Measurements from ENCODE around the gene UGT1A1. TPM values are rescaled to one million over a fixed set of nuclear protein-coding genes. Genes with fewer than 3 reads are reported as not detected.

The UGT1A1 gene
- total and polyA plus RNA-seq, 2 experiments from 2014 or later, result not detected

GRCh38 chr2:233807966-233808935 is 48.2 kb downstream of the UGT1A1 start:
- H3F3A ChIP-seq (ENCODE audit: insufficient read depth), result no peaks in the 10 kb centered on the region
- H2AFZ ChIP-seq, result no peak overlapping the region
- H4K20me1 ChIP-seq (ENCODE audit: insufficient read depth), result no peaks in the 10 kb centered on the region
- WGBS, 2 experiments (ENCODE audit: low coverage in 1 of 2, low lambda C conversion rate in 2 of 2, missing lambda C conversion rate in 2 of 2), result 43 to 53% methylated on average over 10 of the region's 10 CpGs
- H3K9me2 ChIP-seq (ENCODE audit: insufficient read depth), result no peaks in the 10 kb centered on the region
- no peak overlapping the region for H3K9ac ChIP-seq
- no peaks in the 10 kb centered on the region for H3K9me3 ChIP-seq (ENCODE audit: low read depth)
- in situ Hi-C loops (cut with MboI), result no loop called here
- peaks cover 24% of the 10 kb centered on the region for H3K27me3 ChIP-seq (replicated peaks; ENCODE audit: insufficient read depth)
- H3K4me3 ChIP-seq, result no peak overlapping the region
- no peaks in the 10 kb centered on the region for H3K36me3 ChIP-seq (ENCODE audit: low read depth)
- H3K27ac ChIP-seq, result no peak overlapping the region
- no peak for DNase-seq
- H3K4me2 ChIP-seq (ENCODE audit: unreplicated experiment), result no peak overlapping the region
- TF ChIP-seq EZH2 (IDR thresholded peaks at IDR 0.05; ENCODE audit: insufficient read depth, poor library complexity, severe bottlenecking) (no peak), EZH2phosphoT487 (IDR thresholded peaks at IDR 0.05; ENCODE audit: insufficient read depth, low read depth) (no peak)
- no peaks in the 10 kb centered on the region for H3K4me1 ChIP-seq (ENCODE audit: insufficient read depth)
- H3K79me2 ChIP-seq (ENCODE audit: insufficient read depth), result no peaks in the 10 kb centered on the region

- H3K27me3 ChIP-seq (replicated peaks; ENCODE audit: insufficient read depth), result peaks cover 19% of the 10 kb centered on the region
- H4K20me1 ChIP-seq (ENCODE audit: insufficient read depth), result no peaks in the 10 kb centered on the region
- H3K27ac ChIP-seq, result no peak overlapping the region
- H3K4me2 ChIP-seq (ENCODE audit: unreplicated experiment), result no peak overlapping the region
- TF ChIP-seq EZH2phosphoT487 (IDR thresholded peaks at IDR 0.05; ENCODE audit: insufficient read depth, low read depth) (no peak), EZH2 (IDR thresholded peaks at IDR 0.05; ENCODE audit: insufficient read depth, poor library complexity, severe bottlenecking) (no peak)
- H3F3A ChIP-seq (ENCODE audit: insufficient read depth), result no peaks in the 10 kb centered on the region
- H3K9me2 ChIP-seq (ENCODE audit: insufficient read depth), result no peaks in the 10 kb centered on the region
- whole genome bisulfite sequencing, 2 experiments (ENCODE audit: low coverage in 1 of 2, low lambda C conversion rate in 2 of 2, missing lambda C conversion rate in 2 of 2), result 36 to 37% methylated on average over 6 of the region's 6 CpGs
- no peaks in the 10 kb centered on the region for H3K4me1 ChIP-seq (ENCODE audit: insufficient read depth)
- DNase-seq, result no peak
- no peaks in the 10 kb centered on the region for H3K79me2 ChIP-seq (ENCODE audit: insufficient read depth)
- H3K4me3 ChIP-seq, result no peak overlapping the region
- no peak overlapping the region for H2AFZ ChIP-seq
- in situ Hi-C loops (cut with MboI), result no loop called here
- H3K9me3 ChIP-seq (ENCODE audit: low read depth), result no peaks in the 10 kb centered on the region
- H3K9ac ChIP-seq, result no peak overlapping the region
- no peaks in the 10 kb centered on the region for H3K36me3 ChIP-seq (ENCODE audit: low read depth)
Observed at GRCh38 chr2:233810385-233810784, 50.3 kb downstream of the UGT1A1 start.

DNA sequence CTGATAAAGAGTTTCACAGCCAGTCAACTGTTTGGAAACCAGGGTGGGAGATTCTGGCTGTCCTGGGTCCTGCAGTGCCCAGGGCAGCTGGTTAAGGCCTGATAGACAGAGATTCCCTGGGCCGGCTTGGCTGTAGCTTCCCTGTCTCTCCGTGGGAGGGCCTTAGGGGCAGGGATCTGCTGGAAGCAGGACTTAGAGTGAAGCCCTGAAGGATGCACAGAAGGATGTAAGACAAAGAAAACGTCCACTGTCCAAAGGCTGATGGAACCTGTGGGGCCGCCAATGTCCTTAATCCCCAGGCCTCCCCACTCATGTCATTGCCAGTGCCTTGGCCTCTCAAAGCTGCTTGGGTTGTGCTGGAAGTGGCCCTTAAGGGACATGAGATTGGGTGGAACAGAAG is 51.0 kb downstream of the UGT1A1 start:
- in situ Hi-C loops (cut with MboI), result no loop called here
- H3K36me3 ChIP-seq (ENCODE audit: low read depth), result no peaks in the 10 kb centered on the region
- H3K79me2 ChIP-seq (ENCODE audit: insufficient read depth), result no peaks in the 10 kb centered on the region
- TF ChIP-seq EZH2 (IDR thresholded peaks at IDR 0.05; ENCODE audit: insufficient read depth, poor library complexity, severe bottlenecking) (no peak), EZH2phosphoT487 (IDR thresholded peaks at IDR 0.05; ENCODE audit: insufficient read depth, low read depth) (no peak)
- peaks cover 15% of the 10 kb centered on the region for H3K27me3 ChIP-seq (replicated peaks; ENCODE audit: insufficient read depth)
- H3K9ac ChIP-seq, result no peak overlapping the region
- no peak for DNase-seq
- H3K9me3 ChIP-seq (ENCODE audit: low read depth), result no peaks in the 10 kb centered on the region
- no peak overlapping the region for H2AFZ ChIP-seq
- H3K4me1 ChIP-seq (ENCODE audit: insufficient read depth), result peaks cover 3% of the 10 kb centered on the region; the same call in 1 of the 2 replicates
- no peaks in the 10 kb centered on the region for H3F3A ChIP-seq (ENCODE audit: insufficient read depth)
- no peak overlapping the region for H3K4me2 ChIP-seq (ENCODE audit: unreplicated experiment)
- 25 to 30% methylated on average over 4 of the region's 4 CpGs for WGBS, 2 experiments (ENCODE audit: low coverage in 1 of 2, low lambda C conversion rate in 2 of 2, missing lambda C conversion rate in 2 of 2)
- no peaks in the 10 kb centered on the region for H4K20me1 ChIP-seq (ENCODE audit: insufficient read depth)
- H3K27ac ChIP-seq, result no peak overlapping the region
- H3K9me2 ChIP-seq (ENCODE audit: insufficient read depth), result no peaks in the 10 kb centered on the region
- no peak overlapping the region for H3K4me3 ChIP-seq

GRCh38 chr2:233811732-233812131 is 51.7 kb downstream of the UGT1A1 start:
- no peaks in the 10 kb centered on the region for H3K36me3 ChIP-seq (ENCODE audit: low read depth)

More at GRCh38 chr2:233811732-233812131, 51.7 kb downstream of the UGT1A1 start:
- Histone ChIP-seq H2AFZ (no peak overlapping the region), H3F3A (ENCODE audit: insufficient read depth) (no peaks in the 10 kb centered on the region), H3K79me2 (ENCODE audit: insufficient read depth) (no peaks in the 10 kb centered on the region), H3K9me3 (ENCODE audit: low read depth) (no peaks in the 10 kb centered on the region), H3K27ac (no peak overlapping the region), H3K9me2 (ENCODE audit: insufficient read depth) (no peaks in the 10 kb centered on the region), H4K20me1 (ENCODE audit: insufficient read depth) (no peaks in the 10 kb centered on the region), H3K4me1 (ENCODE audit: insufficient read depth) (peaks cover 3% of the 10 kb centered on the region; the same call in 1 of the 2 replicates), H3K4me3 (no peak overlapping the region), H3K27me3 (replicated peaks; ENCODE audit: insufficient read depth) (peaks cover 15% of the 10 kb centered on the region), H3K9ac (no peak overlapping the region), H3K4me2 (ENCODE audit: unreplicated experiment) (no peak overlapping the region)
- in situ Hi-C loops (cut with MboI), result no loop called here
- no peak for DNase-seq
- 49 to 51% methylated on average over 8 of the region's 8 CpGs for whole genome bisulfite sequencing, 2 experiments (ENCODE audit: low coverage in 1 of 2, low lambda C conversion rate in 2 of 2, missing lambda C conversion rate in 2 of 2)
- TF ChIP-seq EZH2 (IDR thresholded peaks at IDR 0.05; ENCODE audit: insufficient read depth, poor library complexity, severe bottlenecking) (no peak), EZH2phosphoT487 (IDR thresholded peaks at IDR 0.05; ENCODE audit: insufficient read depth, low read depth) (no peak)

Measured in GM23248 (cell line).